SJSA1 (cell line): ENCODE measurements around the gene HOXA2. TPM values are rescaled to one million over a fixed set of nuclear protein-coding genes. Genes with fewer than 3 reads are reported as not detected.

Experiments used
- DNase-seq, 2 experiments: peaks; one replicate each; pipeline ENCODE4 v3.0.0-alpha.2; 2015 to 2020; ENCODE audit warnings: low spot score in 2 of 2, low read depth in 1 of 2
- H3K27ac ChIP-seq: fragments of 250-450 bp; sonication (Bioruptor Pico); 2 replicates; pipeline ENCODE4 v1.5.1; 2020; ENCODE audit warnings: mild to moderate bottlenecking, moderate library complexity
- H3K27me3 ChIP-seq: fragments of 250-450 bp; sonication (Bioruptor Pico); replicated peaks from 2 replicates; pipeline ENCODE4 v1.5.1; 2020; ENCODE audit warnings: mild to moderate bottlenecking, moderate library complexity
- H3K36me3 ChIP-seq: fragments of 250-450 bp; sonication (Bioruptor Pico); 2 replicates; pipeline ENCODE4 v1.5.1; 2020; ENCODE audit warnings: mild to moderate bottlenecking
- H3K4me1 ChIP-seq: fragments of 250-450 bp; sonication (Bioruptor Pico); replicated peaks from 2 replicates; pipeline ENCODE4 v1.6.1; 2021; ENCODE audit warnings: mild to moderate bottlenecking
- H3K4me3 ChIP-seq: fragments of 250-450 bp; sonication (Bioruptor Pico); 2 replicates; pipeline ENCODE4 v1.5.1; 2020; ENCODE audit warnings: mild to moderate bottlenecking
- H3K9me3 ChIP-seq: fragments of 250-450 bp; sonication (Bioruptor Pico); replicated peaks from 2 replicates; pipeline ENCODE4 v1.5.1; 2020; ENCODE audit warnings: mild to moderate bottlenecking
- total RNA-seq: library from RNA; depleted of rRNA; stranded (reverse); fragments of >200 nt; shearing (Covaris generic); gene quantifications from 2 replicates; pipeline ENCODE4 v1.2.3, GENCODE V29; 2014

The HOXA2 gene
- total RNA-seq, 1 experiment from 2014 or later = 0.47 TPM

- peaks cover 33% of the 10 kb centered on the region for H3K4me1 ChIP-seq
- H3K27ac ChIP-seq = no peak overlapping the region
- H3K9me3 ChIP-seq = 0 out of 2 replicates have a peak, but pooled peaks cover 2% of the 10 kb centered on the region
- H3K27me3 ChIP-seq = no peaks in the 10 kb centered on the region
- DNase-seq = peak in 1 of 2 experiments; percentile 30
- H3K4me3 ChIP-seq = no peak overlapping the region
- H3K36me3 ChIP-seq = peaks cover 14% of the 10 kb centered on the region
Measured at GRCh38 chr7:27107391-27108381, 5.2 kb upstream of the HOXA2 start.

- Histone ChIP-seq H3K4me3 (no peak overlapping the region), H3K36me3 (peaks cover 14% of the 10 kb centered on the region), H3K27me3 (no peaks in the 10 kb centered on the region), H3K27ac (no peak overlapping the region), H3K9me3 (0 out of 2 replicates have a peak, but pooled peaks cover 2% of the 10 kb centered on the region), H3K4me1 (peaks cover 25% of the 10 kb centered on the region)
- no peak for DNase-seq
Measured at GRCh38 chr7:27106901-27107240, 4.4 kb upstream of the HOXA2 start.

GRCh38 chr7:27106181-27106900 lies 3.9 kb upstream of the HOXA2 start:
- Histone ChIP-seq H3K36me3 (peaks cover 14% of the 10 kb centered on the region), H3K4me1 (peaks cover 20% of the 10 kb centered on the region), H3K27me3 (no peaks in the 10 kb centered on the region), H3K4me3 (no peak overlapping the region), H3K27ac (no peak overlapping the region), H3K9me3 (0 out of 2 replicates have a peak, but pooled peaks cover 2% of the 10 kb centered on the region)
- peak in 1 of 2 experiments; percentile 31 for DNase-seq

- H3K27ac ChIP-seq = no peak overlapping the region
- 0 out of 2 replicates have a peak, but pooled peaks cover 2% of the 10 kb centered on the region for H3K9me3 ChIP-seq
- no peak overlapping the region for H3K4me3 ChIP-seq
- peak in 1 of 2 experiments; percentile 23 for DNase-seq
- H3K36me3 ChIP-seq = peaks cover 21% of the 10 kb centered on the region
- H3K27me3 ChIP-seq = no peaks in the 10 kb centered on the region
- peaks cover 11% of the 10 kb centered on the region for H3K4me1 ChIP-seq
Measured at GRCh38 chr7:27105301-27106031, 3.0 kb upstream of the HOXA2 start.

GRCh38 chr7:27104341-27105058 lies 2.0 kb upstream of the HOXA2 start:
- peak in 1 of 2 experiments; percentile 20 for DNase-seq
- no peaks in the 10 kb centered on the region for H3K9me3 ChIP-seq
- H3K36me3 ChIP-seq = peaks cover 22% of the 10 kb centered on the region
- no peaks in the 10 kb centered on the region for H3K27me3 ChIP-seq
- 0 out of 2 replicates have a peak, but pooled peaks cover 4% of the 10 kb centered on the region for H3K4me1 ChIP-seq
- no peak overlapping the region for H3K4me3 ChIP-seq
- H3K27ac ChIP-seq = no peak overlapping the region

GRCh38 chr7:27103489-27104226 lies 1.2 kb upstream of the HOXA2 start:
- Histone ChIP-seq H3K9me3 (no peaks in the 10 kb centered on the region), H3K27ac (no peak overlapping the region), H3K36me3 (peaks cover 30% of the 10 kb centered on the region), H3K27me3 (no peaks in the 10 kb centered on the region), H3K4me3 (no peak overlapping the region), H3K4me1 (no peaks in the 10 kb centered on the region)
- DNase-seq = peak in 1 of 2 experiments; percentile 36

- no peak overlapping the region for H3K4me3 ChIP-seq
- DNase-seq = peak in 1 of 2 experiments; percentile 12
- H3K27ac ChIP-seq = no peak overlapping the region
- H3K36me3 ChIP-seq = peaks cover 35% of the 10 kb centered on the region
- peaks cover 12% of the 10 kb centered on the region for H3K4me1 ChIP-seq
- H3K9me3 ChIP-seq = no peaks in the 10 kb centered on the region
- no peaks in the 10 kb centered on the region for H3K27me3 ChIP-seq
Measured at GRCh38 chr7:27101957-27102580, 414 bp downstream of the HOXA2 start.

- peaks cover 13% of the 10 kb centered on the region for H3K4me1 ChIP-seq
- peaks cover 35% of the 10 kb centered on the region for H3K36me3 ChIP-seq
- H3K9me3 ChIP-seq = no peaks in the 10 kb centered on the region
- H3K27me3 ChIP-seq = no peaks in the 10 kb centered on the region
- H3K4me3 ChIP-seq = no peak overlapping the region
- no peak overlapping the region for H3K27ac ChIP-seq
- no peak for DNase-seq
Measured at GRCh38 chr7:27101171-27101956, 1.1 kb downstream of the HOXA2 start.

- H3K36me3 ChIP-seq = peaks cover 35% of the 10 kb centered on the region
- no peaks in the 10 kb centered on the region for H3K9me3 ChIP-seq
- H3K4me3 ChIP-seq = no peak overlapping the region
- peaks cover 13% of the 10 kb centered on the region for H3K4me1 ChIP-seq
- H3K27ac ChIP-seq = no peak overlapping the region
- no peaks in the 10 kb centered on the region for H3K27me3 ChIP-seq
- no peak for DNase-seq
Measured at GRCh38 chr7:27100694-27101170, 1.8 kb downstream of the HOXA2 start.

GRCh38 chr7:27099453-27100370 lies 2.8 kb downstream of the HOXA2 start:
- no peak for DNase-seq
- H3K9me3 ChIP-seq = no peaks in the 10 kb centered on the region
- peaks cover 21% of the 10 kb centered on the region for H3K4me1 ChIP-seq
- H3K4me3 ChIP-seq = no peak overlapping the region
- H3K36me3 ChIP-seq = peaks cover 35% of the 10 kb centered on the region
- no peaks in the 10 kb centered on the region for H3K27me3 ChIP-seq
- no peak overlapping the region for H3K27ac ChIP-seq
